Subcutaneous preadipocyte (primary cell): ENCODE results near the gene TMEM170B. TPM values are rescaled to one million over a fixed set of nuclear protein-coding genes. Genes with fewer than 3 reads are reported as not detected.

Source experiments
- small RNA-seq: library from RNA; depleted of rRNA; stranded (forward); fragments of <200 nt; gene quantifications from one replicate; pipeline ENCODE3, GENCODE V24; 2012
- total RNA-seq: library from RNA; depleted of rRNA; stranded (reverse); fragments of >200 nt; gene quantifications from 2 replicates; pipeline ENCODE4 v1.2.3, GENCODE V29; 2012

The TMEM170B gene
- 2.6 and 2.9 TPM in 2 replicates for total RNA-seq

GRCh38 chr6:11537229-11538051, at the start of gene TMEM170B:
Gene TMEM170B, plus strand, starts transcription at chr6:11537749. Its CDS starts 529 bp downstream, at chr6:11538278.

Small RNAs within 50 kb of the gene (small RNA-seq; reads per million reads assigned to genes)
- gene RNU1-64P, result not detected

Other genes starting within 250 kb of the TMEM170B start
- gene ADTRP, start 241.1 kb downstream of the TMEM170B start, total RNA-seq, result 1.8 and 4.0 TPM in 2 replicates